ENCODE measurements around the gene IRF2BPL.

IRF2BPL gene

DNA sequence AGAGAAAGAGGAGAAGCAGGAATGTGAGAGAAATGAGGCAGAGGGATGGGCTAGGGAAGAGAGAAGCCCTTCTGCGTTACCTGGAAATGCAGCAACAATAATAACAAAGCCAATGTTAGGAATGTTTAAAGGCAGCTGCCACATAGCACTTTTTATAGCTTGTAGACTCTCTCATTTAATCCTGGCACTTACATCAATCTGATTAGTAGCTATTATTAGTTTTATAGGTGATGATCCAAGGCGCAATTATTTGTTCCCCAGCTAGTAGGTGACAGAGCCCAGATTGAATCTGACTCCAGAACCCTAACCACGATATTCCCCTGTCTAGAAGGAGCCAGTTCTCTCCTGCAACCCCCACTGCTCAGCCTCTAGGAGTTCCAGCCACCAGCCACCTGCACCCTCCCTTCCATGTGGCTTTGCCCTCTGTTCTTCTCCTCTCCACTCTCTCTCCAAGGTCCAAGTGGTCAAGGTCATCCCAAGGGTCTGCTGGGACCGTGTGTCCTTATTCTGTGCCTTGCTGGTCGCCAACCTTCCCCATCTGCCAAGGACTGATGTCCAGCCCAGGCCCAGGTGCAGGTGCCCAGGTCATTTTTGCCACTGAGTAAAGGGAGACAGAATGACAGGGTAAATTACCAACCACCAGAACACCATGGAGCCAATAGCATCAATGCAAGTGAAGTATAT lies 40.2 kb upstream of the IRF2BPL start:
- TF ChIP-seq, protein P1, sequence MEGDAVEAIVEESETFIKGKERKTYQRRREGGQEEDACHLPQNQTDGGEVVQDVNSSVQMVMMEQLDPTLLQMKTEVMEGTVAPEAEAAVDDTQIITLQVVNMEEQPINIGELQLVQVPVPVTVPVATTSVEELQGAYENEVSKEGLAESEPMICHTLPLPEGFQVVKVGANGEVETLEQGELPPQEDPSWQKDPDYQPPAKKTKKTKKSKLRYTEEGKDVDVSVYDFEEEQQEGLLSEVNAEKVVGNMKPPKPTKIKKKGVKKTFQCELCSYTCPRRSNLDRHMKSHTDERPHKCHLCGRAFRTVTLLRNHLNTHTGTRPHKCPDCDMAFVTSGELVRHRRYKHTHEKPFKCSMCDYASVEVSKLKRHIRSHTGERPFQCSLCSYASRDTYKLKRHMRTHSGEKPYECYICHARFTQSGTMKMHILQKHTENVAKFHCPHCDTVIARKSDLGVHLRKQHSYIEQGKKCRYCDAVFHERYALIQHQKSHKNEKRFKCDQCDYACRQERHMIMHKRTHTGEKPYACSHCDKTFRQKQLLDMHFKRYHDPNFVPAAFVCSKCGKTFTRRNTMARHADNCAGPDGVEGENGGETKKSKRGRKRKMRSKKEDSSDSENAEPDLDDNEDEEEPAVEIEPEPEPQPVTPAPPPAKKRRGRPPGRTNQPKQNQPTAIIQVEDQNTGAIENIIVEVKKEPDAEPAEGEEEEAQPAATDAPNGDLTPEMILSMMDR (conservative IDR thresholded peaks at IDR 0.05; ENCODE audit: low read length), result no peak
- no peak for DNase-seq (ENCODE audit: low read depth)

DNA sequence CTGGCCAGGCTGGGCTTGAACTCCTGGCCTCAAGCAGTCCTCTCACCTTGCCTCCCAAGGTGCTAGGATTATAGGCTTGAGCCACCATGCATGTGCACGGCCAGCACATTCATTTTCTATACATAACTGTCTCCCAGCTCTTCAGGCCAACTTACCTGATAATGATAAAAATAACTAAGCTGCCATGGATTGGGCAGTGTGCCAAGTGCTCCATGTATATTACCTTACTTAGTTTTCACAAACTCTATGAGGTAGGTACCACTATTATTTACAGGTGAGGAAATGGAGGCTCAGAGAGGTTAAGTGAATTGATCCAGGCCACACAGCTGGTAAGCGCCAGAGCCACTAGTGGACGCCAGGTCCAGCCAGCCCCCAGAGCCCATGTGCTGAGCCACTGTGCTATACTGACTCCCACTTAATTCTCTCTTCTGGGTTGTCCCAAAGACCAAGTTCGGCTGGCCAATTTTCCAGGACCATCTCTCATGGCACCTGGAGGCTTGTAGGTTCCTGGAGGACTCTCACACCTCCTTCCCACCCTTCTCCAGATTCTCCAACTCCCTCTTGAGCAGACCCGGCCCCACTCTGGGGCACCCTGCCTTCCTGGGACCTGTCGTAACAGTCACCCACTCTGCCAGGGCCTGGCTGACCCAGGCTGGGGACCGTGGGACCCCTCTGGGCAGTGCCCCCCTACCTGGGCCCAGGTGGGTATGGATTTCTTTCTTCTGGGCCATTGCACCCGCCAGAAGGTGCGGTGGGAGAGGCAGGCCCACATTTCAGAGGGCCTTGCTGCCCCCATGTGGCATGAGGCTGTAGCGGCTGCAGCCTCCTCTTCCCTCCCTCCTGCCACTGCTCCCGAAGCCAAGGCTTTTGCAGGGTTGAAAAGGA lies 39.4 kb upstream of the IRF2BPL start:
- H3K4me3 ChIP-seq (ENCODE audit: low read length), result no peak overlapping the region
- TF ChIP-seq, protein P1 (conservative IDR thresholded peaks at IDR 0.05; ENCODE audit: low read length), result peak; percentile 85
- DNase-seq (ENCODE audit: low read depth), result peak; percentile 59

More for the DNA sequence above, 40.2 kb upstream of the IRF2BPL start:
- no peak overlapping the region for H3K4me3 ChIP-seq (ENCODE audit: low read length)

DNA sequence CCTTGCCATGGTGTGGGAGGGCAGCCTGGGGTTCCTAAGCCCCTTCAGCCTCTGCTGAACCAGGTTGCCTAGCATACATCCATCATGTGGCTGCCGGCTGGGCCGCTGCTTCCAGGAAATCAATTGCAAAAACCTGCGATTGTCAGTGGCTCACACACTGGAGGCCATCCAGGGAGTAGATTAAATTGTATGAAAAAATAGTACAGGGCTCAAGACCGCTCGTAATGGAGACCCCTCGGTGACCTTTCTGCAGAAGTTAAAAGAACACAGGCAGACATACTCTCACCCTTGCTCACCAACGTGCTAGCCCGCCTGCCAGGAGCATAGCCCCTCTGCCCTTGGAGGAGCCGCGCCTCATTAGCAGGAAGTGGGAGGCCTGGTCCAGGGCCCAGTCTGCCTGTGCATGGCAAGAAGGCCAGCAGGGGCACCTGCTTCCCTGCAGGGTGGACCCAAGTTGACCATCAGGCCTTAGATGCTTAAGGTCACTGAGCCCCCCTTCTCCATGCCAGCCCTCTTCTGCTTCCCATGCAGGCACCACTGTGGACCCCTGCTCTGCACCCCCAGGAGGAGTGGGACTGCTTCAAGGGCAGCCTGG lies 38.2 kb upstream of the IRF2BPL start:
- TF ChIP-seq, protein P1 (conservative IDR thresholded peaks at IDR 0.05; ENCODE audit: low read length), result no peak
- no peak for DNase-seq (ENCODE audit: low read depth)

DNA sequence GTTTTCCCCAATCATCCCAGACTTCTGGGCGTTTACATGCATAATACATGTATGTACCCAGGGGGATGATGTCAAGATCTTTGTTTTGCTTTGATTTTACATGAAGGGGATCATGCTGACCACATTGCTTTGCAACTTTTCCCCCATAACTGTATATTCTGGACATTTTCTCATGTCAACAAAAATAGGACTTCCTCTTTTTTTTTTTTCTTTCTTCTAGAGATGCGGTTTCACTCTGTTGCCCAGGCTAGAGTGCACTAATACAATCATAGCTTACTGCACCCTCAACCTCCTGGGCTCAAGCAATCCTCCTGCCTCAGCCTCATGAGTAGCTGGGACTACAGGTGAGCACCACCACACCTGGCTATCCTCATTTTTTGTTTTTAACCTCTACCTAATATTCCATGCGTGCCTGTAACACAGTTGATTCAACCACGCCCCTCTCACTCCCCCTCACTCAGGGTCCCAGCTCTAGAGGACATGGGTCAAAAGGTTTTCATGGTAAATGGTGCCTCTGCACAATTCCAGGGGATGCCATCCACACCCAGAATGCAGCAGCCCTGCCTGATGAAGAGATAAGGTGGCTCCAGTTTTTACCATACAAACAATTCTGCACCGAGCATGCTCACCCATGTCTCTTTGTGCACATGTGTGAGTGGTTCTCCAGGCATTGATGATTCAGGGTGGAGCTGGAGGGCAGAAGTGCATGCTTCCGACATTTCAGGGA lies 37.5 kb upstream of the IRF2BPL start:
- TF ChIP-seq, protein P1 (conservative IDR thresholded peaks at IDR 0.05; ENCODE audit: low read length), result no peak
- DNase-seq (ENCODE audit: low read depth), result no peak
- H3K4me3 ChIP-seq (ENCODE audit: low read length), result no peak overlapping the region

More for the DNA sequence above, 38.2 kb upstream of the IRF2BPL start:
- no peak overlapping the region for H3K4me3 ChIP-seq (ENCODE audit: low read length)

DNA sequence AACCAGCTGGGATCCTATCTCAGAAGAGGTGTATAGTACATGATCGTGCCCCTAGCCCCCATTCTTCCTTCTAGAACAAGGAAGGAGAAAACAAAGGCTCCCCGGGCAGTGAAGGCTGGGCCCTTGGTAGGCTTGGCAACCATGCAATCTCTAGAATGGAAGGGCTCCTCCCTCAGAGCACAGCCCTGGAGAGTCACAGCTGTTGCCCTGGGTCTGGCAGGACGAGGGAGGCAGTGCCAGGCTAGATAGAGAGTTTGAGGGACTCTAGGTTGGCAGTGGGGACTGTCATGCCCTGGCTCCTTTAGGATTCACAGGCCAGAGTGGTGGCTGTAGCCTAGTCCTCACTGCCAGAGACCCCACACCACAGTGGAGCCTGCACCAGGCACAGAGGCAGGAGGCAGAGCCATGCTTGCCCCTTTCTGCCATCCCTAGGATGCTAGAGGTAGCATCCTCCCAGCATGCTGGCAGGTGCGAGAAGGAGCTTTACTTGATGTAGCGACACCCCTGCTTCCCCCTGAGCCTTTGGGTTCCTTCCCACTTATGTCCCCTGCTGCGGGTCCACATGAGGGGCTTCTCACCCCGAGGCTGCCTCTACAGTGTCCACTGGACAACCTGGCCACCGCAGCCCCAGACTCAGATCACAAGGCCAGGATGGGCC lies 36.1 kb upstream of the IRF2BPL start:
- H3K4me3 ChIP-seq (ENCODE audit: low read length), result no peak overlapping the region
- TF ChIP-seq, protein P1 (conservative IDR thresholded peaks at IDR 0.05; ENCODE audit: low read length), result no peak
- no peak for DNase-seq (ENCODE audit: low read depth)

DNA sequence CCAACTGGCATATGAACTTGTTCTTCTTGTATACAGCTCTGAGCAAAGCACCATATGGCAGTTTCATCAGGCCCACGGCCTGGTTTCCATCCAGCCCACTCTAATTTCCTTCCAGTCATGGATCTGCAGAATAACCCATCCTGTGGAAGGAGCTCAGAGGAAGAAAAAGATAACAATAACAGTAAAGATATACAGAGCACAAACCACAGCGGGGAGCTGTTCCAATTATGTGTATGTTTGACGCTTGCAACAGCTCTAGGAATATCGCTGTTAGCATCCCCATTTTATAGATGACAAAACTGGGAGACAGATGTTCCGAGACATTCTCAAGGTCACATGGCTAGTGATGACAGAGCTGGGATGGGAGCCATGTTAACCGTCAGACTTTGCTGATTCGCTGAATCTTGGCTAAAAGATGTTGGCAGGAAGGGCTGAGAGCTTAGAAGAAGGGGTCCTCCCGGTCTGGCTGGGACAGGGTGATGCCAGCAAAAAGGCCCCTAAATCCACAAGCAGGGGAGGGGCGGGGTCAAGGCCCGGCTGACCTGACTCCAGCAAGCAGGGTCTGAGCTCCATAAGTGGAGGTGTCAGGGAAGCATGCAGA lies 35.2 kb upstream of the IRF2BPL start:
- TF ChIP-seq, protein P1 (conservative IDR thresholded peaks at IDR 0.05; ENCODE audit: low read length), result no peak
- no peak for DNase-seq (ENCODE audit: low read depth)
- no peak overlapping the region for H3K4me3 ChIP-seq (ENCODE audit: low read length)
